T-helper 9 cell (primary cell): Measurements from ENCODE around the gene ATF7.
"Not testable (repeated sequence)": the region's sequence is repeated elsewhere in the genome, so short reads cannot be mapped to it uniquely, and the experiment has no call there.

Experiments used
- DNase-seq: peaks from one replicate; pipeline ENCODE4 v3.0.0-alpha.2; 2020

ATF7 gene

GRCh38 chr12:53564278-53564677 lies 61.9 kb downstream of the ATF7 start:
- no peak for DNase-seq

DNA sequence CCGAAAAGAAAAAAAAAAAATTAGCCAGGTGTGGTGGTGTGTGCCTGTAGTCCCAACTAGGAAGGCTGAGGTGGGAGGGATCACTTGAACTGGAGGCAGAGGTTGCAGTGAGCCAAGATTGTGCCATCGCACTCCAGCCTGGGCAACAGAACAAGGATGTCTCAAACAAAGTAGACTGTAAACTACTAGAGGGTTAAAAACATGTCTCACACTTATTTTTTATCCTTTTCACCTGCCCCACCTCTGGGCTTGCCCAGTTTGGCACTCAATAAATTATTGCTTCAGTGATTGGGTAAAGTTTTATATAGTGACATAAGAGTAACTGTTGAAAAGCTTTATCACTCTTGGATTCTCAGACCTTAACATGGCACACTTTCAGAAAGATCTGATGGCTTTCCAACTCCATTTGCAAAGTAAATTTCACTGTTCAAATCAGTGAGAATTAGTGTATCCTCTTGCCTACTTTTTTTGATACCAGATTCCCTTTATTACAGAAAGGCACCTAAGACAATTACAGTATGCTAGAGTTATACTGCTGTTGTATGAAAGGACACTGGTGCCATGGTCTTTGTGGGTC lies 62.6 kb downstream of the ATF7 start:
- DNase-seq: no peak

- DNase-seq: no peak
These were observed 64.6 kb downstream of the ATF7 start for GRCh38 chr12:53561590-53561953.

- no peak for DNase-seq
These were observed 65.1 kb downstream of the ATF7 start for GRCh38 chr12:53560912-53561589.

GRCh38 chr12:53560351-53560750 lies 65.8 kb downstream of the ATF7 start:
- no peak for DNase-seq

DNA sequence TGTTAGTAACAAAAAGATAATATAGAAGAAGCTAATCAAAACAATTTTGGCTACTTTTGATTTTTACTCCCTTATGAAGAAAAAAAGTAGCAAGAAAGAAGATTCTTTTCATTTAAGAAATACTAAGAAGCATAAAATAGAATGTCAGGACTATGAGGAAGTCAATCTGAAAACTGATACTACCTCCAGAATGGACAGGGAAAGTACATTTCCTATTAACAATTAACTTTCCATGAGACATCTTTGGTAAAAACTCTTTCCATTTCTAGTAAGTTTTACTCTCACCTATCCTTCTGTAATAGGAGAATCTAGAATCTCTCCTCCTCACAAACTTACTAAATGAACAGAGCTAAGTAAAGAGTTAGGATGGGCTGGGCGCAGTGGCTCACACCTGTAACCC lies 67.6 kb downstream of the ATF7 start:
- DNase-seq: no peak

- no peak for DNase-seq
These were observed 73.5 kb downstream of the ATF7 start for GRCh38 chr12:53552361-53553327.

- DNase-seq: no peak
These were observed 74.3 kb downstream of the ATF7 start for GRCh38 chr12:53551889-53552291.

DNA sequence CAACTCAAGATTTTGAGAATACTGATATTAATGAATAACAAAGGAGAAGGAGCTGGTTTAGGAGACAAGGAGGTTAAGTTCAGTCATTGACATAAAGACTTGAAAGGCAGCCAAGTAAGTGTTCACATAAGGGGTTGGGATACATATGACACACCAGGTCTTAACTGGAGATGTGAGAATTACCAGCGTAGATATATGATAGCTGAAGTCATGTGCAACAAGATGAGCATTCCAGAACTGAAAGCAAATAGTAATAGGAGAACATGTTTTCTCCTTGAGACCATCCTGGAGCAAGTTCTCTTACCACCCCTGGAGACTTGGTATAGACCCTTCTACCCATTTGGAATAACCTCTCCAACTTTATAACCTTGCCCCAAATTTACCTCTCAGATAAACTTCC lies 75.6 kb downstream of the ATF7 start:
- no peak for DNase-seq

DNA sequence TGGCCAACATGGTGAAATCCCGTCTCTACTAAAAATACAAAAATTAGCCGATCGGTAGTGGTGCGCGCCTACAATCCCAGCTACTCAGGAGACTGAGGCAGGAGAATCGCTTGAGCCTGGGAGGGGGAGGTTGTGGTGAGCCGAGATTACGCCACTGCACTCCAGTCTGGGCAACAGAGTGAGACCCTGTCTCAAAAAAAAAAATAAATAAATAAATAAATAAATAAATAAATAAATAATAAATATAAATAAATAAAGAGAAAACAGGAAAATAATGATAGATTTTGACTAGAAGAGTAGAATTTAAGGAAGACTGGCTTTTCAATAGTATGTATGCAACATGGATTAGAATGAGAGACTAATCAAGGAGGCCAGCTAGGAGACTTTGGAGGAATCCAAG lies 76.1 kb downstream of the ATF7 start:
- not testable (repeated sequence) for DNase-seq

- not testable (repeated sequence) for DNase-seq
These were observed 77.8 kb downstream of the ATF7 start for GRCh38 chr12:53548354-53548753.

DNA sequence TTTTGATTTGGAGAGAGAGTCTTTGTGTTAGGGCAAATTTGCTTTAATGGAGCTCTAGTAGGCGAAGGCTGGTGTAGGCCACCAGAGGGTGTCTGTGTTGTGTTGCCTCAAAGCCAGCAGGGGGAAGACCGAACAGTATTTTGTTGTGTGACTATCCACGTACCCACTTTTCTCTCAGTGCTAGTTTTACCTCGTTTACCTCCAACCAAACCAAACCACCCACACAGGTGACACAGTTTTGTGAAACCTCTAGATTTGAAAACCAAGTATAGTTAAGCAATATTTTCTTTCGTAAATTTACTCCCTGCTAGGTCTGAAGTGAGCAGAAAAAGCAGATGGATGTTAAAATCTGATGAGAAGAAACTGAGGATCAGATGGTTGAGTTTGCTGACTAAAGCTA lies 82.6 kb downstream of the ATF7 start:
- peak; percentile 2 for DNase-seq

DNA sequence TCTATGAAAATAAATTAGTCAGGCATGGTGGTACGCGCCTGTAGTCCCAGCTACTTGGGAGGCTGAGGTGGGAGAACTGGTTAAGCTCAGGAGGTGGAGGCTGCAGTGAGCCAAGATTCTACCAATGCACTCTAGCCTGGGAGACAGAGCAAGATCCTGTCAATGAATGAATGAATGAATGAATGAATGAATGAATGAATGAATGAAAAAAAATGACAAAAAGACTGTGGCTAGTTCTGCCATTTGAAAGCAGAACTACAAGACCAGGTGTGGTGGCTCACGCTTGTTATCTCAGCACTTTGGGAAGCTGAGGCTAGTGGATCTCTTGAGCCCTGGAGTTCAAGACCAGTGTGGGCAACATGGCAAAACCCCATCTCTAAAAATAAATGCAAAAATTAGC lies 86.7 kb downstream of the ATF7 start:
- no peak for DNase-seq

- no peak for DNase-seq
These were observed 87.9 kb downstream of the ATF7 start for GRCh38 chr12:53538209-53538689.

GRCh38 chr12:53536962-53537361 lies 89.2 kb downstream of the ATF7 start:
- DNase-seq: no peak

- no peak for DNase-seq
These were observed 92.7 kb downstream of the ATF7 start for GRCh38 chr12:53533471-53533870.

DNA sequence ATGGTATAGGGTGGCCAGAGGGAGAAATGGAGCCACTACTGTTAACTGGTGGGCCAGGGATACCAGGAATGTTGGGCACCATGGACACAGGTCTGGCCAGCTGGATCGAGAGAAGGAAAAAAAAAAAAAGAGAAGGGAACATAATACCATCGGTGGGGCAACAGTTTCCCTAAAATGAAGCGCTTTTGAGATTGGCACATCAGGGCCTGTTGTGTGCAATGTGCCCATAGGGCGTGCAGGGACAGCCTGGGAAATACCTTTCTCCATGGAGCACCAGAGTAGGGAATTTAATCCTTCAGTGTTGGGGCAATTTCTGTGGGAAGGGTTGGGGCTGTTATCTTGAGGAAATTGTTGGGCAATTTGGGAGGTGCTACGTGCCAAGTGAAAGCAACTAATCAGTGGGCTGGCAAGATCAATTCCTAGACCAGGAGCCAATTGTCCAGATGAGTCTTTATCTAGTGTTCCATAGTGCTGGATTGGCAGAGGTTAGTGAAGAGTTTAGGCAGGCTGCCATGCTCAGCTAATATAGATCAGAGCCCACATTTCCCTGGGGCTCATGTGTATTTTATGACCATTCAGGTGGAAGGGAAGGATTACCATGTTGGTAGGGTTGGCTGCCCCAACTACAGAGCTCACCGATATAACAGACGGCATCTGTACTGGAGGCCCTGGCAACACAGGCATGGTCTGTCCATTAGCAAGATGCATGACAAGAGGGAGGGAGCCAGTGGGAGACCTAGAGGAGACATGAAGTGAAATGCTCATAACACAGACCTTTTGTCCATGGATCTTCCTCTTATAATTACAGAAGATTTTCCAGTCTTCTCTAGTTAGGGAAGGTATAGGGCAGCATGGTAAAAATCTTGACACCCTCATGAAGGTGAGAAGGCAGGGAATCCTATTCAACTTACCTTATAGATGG lies 93.4 kb downstream of the ATF7 start:
- DNase-seq: no peak

DNA sequence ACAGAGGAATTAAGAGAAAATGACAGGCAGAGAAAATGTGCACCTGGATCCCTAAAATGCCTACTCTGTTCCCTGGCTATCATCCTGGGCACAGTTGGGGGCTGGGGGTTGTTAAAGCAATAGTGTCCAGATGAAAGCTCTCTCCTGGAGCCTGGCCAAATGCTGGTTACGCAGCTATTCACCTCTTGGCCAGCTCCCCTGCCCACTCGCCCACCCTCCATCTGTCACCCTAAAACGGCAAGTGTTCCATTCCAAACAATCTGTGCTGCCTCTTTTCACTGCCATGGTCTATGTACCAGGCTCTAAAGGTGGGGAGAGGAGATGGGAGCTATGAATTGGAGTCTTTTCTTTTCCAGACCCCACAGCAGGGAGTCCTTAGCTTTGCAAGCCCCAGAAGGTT lies 94.2 kb downstream of the ATF7 start:
- no peak for DNase-seq

DNA sequence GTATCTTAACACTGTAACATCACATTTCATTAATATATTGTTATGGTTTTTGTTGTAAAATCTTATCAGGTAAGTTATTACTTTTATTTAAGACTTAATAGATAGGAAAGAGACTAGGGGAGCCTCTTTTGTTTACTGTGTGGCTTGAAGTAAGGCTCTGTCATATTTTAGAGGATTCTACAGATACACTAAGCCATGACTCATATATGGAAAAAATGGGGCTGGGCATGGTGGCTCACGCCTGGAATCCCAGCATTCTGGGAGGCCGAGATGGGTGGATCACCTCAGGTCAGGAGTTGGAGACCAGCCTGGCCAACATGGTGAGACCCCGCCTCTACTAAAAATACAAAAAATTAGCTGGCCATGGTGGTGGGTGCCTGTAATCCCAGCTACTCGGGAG lies 95.3 kb downstream of the ATF7 start:
- no peak for DNase-seq

GRCh38 chr12:53530061-53530460 lies 96.1 kb downstream of the ATF7 start:
- DNase-seq: no peak

- no peak for DNase-seq
These were observed 101.7 kb downstream of the ATF7 start for GRCh38 chr12:53524476-53524875.

- no peak for DNase-seq
These were observed 103.1 kb downstream of the ATF7 start for GRCh38 chr12:53523131-53523530.

GRCh38 chr12:53518381-53518780 lies 107.8 kb downstream of the ATF7 start:
- DNase-seq: no peak
